Nephron (organoid): ENCODE results near the gene ZNF782.

Source experiments
- H3K27ac Mint-ChIP-seq, 3 experiments: 2 replicates each; pipeline ENCODE4 v1.8.0; 2020; ENCODE audit warnings: mixed read lengths in 3 of 3, mild to moderate bottlenecking in 2 of 3, moderate library complexity in 1 of 3
- H3K27me3 Mint-ChIP-seq: 2 replicates; pipeline ENCODE4 v1.8.0; 2021; ENCODE audit warnings: low read depth, mild to moderate bottlenecking, moderate library complexity, mixed read lengths
- H3K36me3 Mint-ChIP-seq: 2 replicates; pipeline ENCODE4 v1.8.0; 2020; ENCODE audit warnings: low read depth, mixed read lengths
- H3K4me1 Mint-ChIP-seq: 2 replicates; pipeline ENCODE4 v1.8.0; 2020; ENCODE audit warnings: mixed read lengths
- H3K4me3 Mint-ChIP-seq, 3 experiments: 2 replicates each; pipeline ENCODE4 v1.8.0; 2020; ENCODE audit warnings: mild to moderate bottlenecking in 3 of 3, mixed read lengths in 3 of 3, moderate library complexity in 2 of 3
- H3K9me3 Mint-ChIP-seq: 2 replicates; pipeline ENCODE4 v1.8.0; 2020; ENCODE audit warnings: mixed read lengths
- CTCF ChIP-seq, 3 experiments: fragments of 200-600 bp; sonication (generic); IDR thresholded peaks; one replicate each; pipeline ENCODE4 v1.5.0; 2021; ENCODE audit warnings: antibody characterized with exemption in 3 of 3; ENCODE audit not compliant: unreplicated experiment in 3 of 3

The ZNF782 gene

GRCh38 chr9:96883922-96884321, 29.6 kb upstream of the ZNF782 start:
- H3K4me3 Mint-ChIP-seq, result no peak overlapping the region
- no peaks in the 10 kb centered on the region for H3K4me1 Mint-ChIP-seq
- TF ChIP-seq CTCF (IDR thresholded peaks at IDR 0.05; ENCODE audit: unreplicated experiment in 3 of 3), result no peak
- H3K36me3 Mint-ChIP-seq, result peaks cover 16% of the 10 kb centered on the region
- H3K9me3 Mint-ChIP-seq, result no peaks in the 10 kb centered on the region
- H3K27ac Mint-ChIP-seq, result no peak overlapping the region
- no peaks in the 10 kb centered on the region for H3K27me3 Mint-ChIP-seq

GRCh38 chr9:96877269-96877668, 23.0 kb upstream of the ZNF782 start:
- peaks cover 3% of the 10 kb centered on the region for H3K27me3 Mint-ChIP-seq
- H3K4me1 Mint-ChIP-seq, result peaks cover 10% of the 10 kb centered on the region

GRCh38 chr9:96875461-96876142, 21.3 kb upstream of the ZNF782 start:
- Mint-ChIP-seq H3K27me3 (peaks cover 3% of the 10 kb centered on the region), H3K36me3 (peaks cover 3% of the 10 kb centered on the region), H3K4me1 (peaks cover 10% of the 10 kb centered on the region), H3K4me3 (peak overlapping the region; percentile 88 to 92 (median 92)), H3K27ac (peak overlapping the region; percentile 63 to 81 (median 72)), H3K9me3 (no peaks in the 10 kb centered on the region)
- TF ChIP-seq CTCF (IDR thresholded peaks at IDR 0.05; ENCODE audit: unreplicated experiment in 3 of 3), result peak in 2 of 3 experiments; percentile 24 to 48

More at GRCh38 chr9:96877269-96877668, 23.0 kb upstream of the ZNF782 start:
- Mint-ChIP-seq H3K27ac (no peak overlapping the region), H3K9me3 (no peaks in the 10 kb centered on the region), H3K36me3 (peaks cover 3% of the 10 kb centered on the region), H3K4me3 (no peak overlapping the region)
- TF ChIP-seq CTCF (IDR thresholded peaks at IDR 0.05; ENCODE audit: unreplicated experiment in 3 of 3), result no peak

- Mint-ChIP-seq H3K36me3 (peaks cover 3% of the 10 kb centered on the region), H3K9me3 (no peaks in the 10 kb centered on the region), H3K27me3 (peaks cover 3% of the 10 kb centered on the region), H3K4me1 (peaks cover 10% of the 10 kb centered on the region), H3K27ac (peak overlapping the region; percentile 63 to 81 (median 72)), H3K4me3 (peak overlapping the region; percentile 88 to 92 (median 92))
- no peak for TF ChIP-seq CTCF (IDR thresholded peaks at IDR 0.05; ENCODE audit: unreplicated experiment in 3 of 3)
Measured at GRCh38 chr9:96874947-96875460, 20.7 kb upstream of the ZNF782 start.

GRCh38 chr9:96874201-96874785, 20.0 kb upstream of the ZNF782 start:
- Mint-ChIP-seq H3K36me3 (peaks cover 3% of the 10 kb centered on the region), H3K4me1 (peaks cover 10% of the 10 kb centered on the region), H3K27ac (no peak overlapping the region), H3K9me3 (no peaks in the 10 kb centered on the region), H3K27me3 (peaks cover 3% of the 10 kb centered on the region), H3K4me3 (peak overlapping the region in 2 of 3 experiments; percentile 88 to 92)
- no peak for TF ChIP-seq CTCF (IDR thresholded peaks at IDR 0.05; ENCODE audit: unreplicated experiment in 3 of 3)
